Measurements from ENCODE around the gene SERTAD3. TPM values are rescaled to one million over a fixed set of nuclear protein-coding genes. Genes with fewer than 3 reads are reported as not detected.
"Not testable (repeated sequence)": the region's sequence is repeated elsewhere in the genome, so short reads cannot be mapped to it uniquely, and the experiment has no call there.

Gene SERTAD3
- polyA plus RNA-seq, 2 of the 4 experiments (the other 2 are of a cell fraction): 39.7 to 40.2 TPM

DNA sequence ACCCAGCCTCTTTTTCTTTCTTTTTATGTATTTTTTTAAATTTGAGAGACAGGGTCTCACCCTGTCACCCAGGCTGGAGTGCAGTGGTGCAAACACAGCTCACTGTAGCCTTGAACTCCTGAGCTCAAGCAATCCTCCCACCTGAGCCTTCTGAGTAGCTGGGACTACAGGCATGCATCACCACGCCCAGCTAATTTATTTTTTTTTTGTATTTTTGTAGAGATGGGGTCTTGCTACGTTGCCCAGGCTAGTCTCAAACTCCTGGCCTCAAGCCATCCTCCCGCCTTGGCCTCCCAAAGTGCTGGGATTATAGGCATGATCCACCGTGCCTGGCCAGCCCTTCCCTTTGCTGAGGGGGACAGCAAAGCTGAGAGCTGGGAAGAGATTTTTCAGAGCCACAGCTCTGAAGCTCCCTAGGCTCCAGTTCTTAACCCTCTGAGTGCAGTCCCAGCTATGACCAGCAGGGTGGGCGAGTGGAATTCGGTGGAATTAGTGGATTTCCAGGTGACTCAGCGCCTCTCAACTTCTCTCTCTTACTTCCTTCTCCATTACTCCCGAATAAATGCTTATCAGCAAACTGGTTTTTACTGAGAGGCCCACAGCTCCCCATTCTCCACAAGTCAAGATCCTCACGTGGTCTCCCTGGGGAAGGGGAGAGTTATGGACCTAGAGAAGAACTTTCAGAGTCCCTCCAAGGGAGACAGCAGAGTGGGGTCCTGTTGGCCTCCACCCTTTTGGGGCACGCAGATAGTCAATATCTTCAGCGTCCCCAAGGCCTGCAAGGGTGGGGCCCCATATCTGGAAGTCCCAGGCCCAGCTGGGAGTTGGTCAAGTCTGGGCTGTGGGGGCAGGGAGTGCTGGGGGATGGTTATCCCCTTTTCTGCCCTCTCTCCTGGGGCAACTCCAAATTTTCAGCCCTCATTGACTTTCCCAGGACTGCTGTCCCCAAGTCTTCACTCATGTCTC, 20.2 kb upstream of the SERTAD3 start (continued):
- no peak for TF ChIP-seq HOXB13 (CRISPR knock-in tag; IDR thresholded peaks at IDR 0.05; ENCODE audit: low read depth)
- 0 out of 4 replicates have a peak, but pooled peaks of 1 of the 2 experiments have one; percentile 15 for TF ChIP-seq CEBPB (IDR thresholded peaks at IDR 0.05)
- TF ChIP-seq, protein P1, sequence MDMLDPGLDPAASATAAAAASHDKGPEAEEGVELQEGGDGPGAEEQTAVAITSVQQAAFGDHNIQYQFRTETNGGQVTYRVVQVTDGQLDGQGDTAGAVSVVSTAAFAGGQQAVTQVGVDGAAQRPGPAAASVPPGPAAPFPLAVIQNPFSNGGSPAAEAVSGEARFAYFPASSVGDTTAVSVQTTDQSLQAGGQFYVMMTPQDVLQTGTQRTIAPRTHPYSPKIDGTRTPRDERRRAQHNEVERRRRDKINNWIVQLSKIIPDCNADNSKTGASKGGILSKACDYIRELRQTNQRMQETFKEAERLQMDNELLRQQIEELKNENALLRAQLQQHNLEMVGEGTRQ (IDR thresholded peaks at IDR 0.05): peak; percentile 61
- TF ChIP-seq SMC3 (IDR thresholded peaks at IDR 0.05): peak; percentile 84

DNA sequence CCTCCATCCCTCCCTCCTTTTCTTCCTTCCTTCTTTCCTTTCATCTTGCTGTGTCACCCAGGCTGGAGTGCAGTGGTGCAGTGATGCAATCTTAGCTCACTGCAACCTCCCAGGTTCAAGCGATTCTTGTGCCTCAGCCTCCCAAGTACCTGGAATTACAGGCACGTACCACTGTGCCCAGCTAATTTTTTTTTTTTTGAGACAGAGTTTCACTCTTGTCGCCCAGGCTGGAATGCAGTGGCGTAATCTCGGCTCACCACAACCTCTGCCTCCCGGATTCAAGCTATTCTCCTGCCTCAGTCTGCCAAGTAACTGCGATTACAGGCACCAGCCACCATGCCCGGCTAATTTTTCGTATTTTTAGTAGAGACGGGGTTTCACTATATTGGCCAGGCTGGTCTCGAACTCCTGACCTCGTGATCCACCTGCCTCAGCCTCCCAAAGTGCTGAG, 19.5 kb upstream of the SERTAD3 start:
- Histone ChIP-seq H3K4me1 (peaks cover 38% of the 10 kb centered on the region), H3K4me2 (peak overlapping the region; percentile 88), H3K4me3 (0 out of 3 replicates have a peak overlapping the region, but pooled peaks have one; percentile 9), H3K27ac (peak overlapping the region; percentile 86 to 89)
- not testable (repeated sequence) for H3K9me3 ChIP-seq; ATAC-seq; FAIRE-seq; TF ChIP-seq FOSL2 (IDR thresholded peaks at IDR 0.05)
- TF ChIP-seq CEBPB (IDR thresholded peaks at IDR 0.05) (peak; percentile 78 to 88; a peak in 3 of 4 replicates), MAFK (IDR thresholded peaks at IDR 0.05; ENCODE audit: partially characterized antibody) (peak; percentile 14), JUN (IDR thresholded peaks at IDR 0.05) (0 out of 5 replicates have a peak, but pooled peaks of 1 of the 2 experiments have one; percentile 22), FOSL2 (CRISPR knock-in tag; IDR thresholded peaks at IDR 0.05) (0 out of 2 replicates have a peak, but pooled peaks have one; percentile 10)
- ChIA-PET CTCF (interaction anchor here (0.6 to 46.6 kb wide), 67 partner anchors 10 to 516 kb away, joined by 3 to 950 read pairs (median 8); partner anchors contain the start of genes C19orf47, LTBP4, PRX and SERTAD1), POLR2A (interaction anchor here (0.6 to 5.3 kb wide), 15 partner anchors 10 to 901 kb away, joined by 3 to 68 read pairs (median 5); partner anchors contain the start of genes SERTAD1 and SERTAD3)
- 42% methylated on average over 12 of the region's 12 CpGs for WGBS (ENCODE audit: missing lambda C conversion rate)
- DNase-seq (ENCODE audit: low read depth in 1 of 2, low spot score in 1 of 2): peak in 1 of 2 experiments; percentile 78

DNA sequence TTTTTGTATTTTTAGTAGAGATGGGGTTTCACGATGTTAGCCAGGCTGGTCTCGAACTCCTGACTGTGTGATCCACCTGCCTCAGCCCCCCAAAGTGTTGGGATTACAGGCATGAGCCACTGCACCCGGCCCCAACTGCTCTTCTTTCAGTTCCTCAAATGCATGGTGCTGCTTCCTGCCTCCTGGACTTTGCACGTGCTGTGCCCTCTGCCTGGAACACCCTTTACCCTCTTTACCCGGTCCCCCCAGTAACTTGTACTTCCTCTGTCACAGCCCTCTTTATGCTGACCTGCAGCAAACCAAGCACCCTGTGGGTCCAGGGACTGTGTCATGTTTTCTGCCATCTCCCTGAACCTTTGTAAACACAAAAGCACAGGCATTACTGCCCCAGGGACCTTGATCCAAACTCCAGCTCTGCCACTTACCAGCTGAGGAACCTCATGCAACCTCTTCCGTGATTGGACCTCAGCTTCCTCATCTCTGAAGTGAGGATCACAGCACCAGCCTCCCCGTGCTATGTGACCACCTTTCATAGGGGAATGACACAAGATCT, 17.6 kb upstream of the SERTAD3 start:
- TF ChIP-seq MAFK (IDR thresholded peaks at IDR 0.05; ENCODE audit: partially characterized antibody) (peak; percentile 25), GATA3 (IDR thresholded peaks at IDR 0.05; ENCODE audit: borderline replicate concordance) (no peak), RNF2 (IDR thresholded peaks at IDR 0.05; ENCODE audit: borderline replicate concordance, low read depth) (no peak)
- CTCF ChIA-PET: interaction anchor here (0.7 to 46.6 kb wide), 16 partner anchors 8 to 181 kb away, joined by 3 to 950 read pairs (median 32); partner anchors contain the start of genes LTBP4, PRX and SERTAD1
- 74% methylated on average over 7 of the region's 7 CpGs for WGBS (ENCODE audit: missing lambda C conversion rate)
- POLR2A ChIA-PET: interaction anchor here (0.7 to 5.3 kb wide), 3 partner anchors 19 to 114 kb away, joined by 3 to 68 read pairs (median 52); partner anchors contain the start of genes C19orf47, SERTAD1 and SERTAD3
- DNase-seq (ENCODE audit: low read depth in 1 of 2, low spot score in 1 of 2) (peak in 1 of 2 experiments; percentile 58), ATAC-seq (no peak), FAIRE-seq (no peak)
- no peak overlapping the region for H3K4me3 ChIP-seq
- H3K4me1 ChIP-seq: peaks cover 37% of the 10 kb centered on the region
- H3K4me2 ChIP-seq: no peak overlapping the region
- H3K9me3 ChIP-seq: no peaks in the 10 kb centered on the region
- H3K27ac ChIP-seq: peak overlapping the region in 1 of 2 experiments; percentile 27; a peak in 2 of 6 replicates

DNA sequence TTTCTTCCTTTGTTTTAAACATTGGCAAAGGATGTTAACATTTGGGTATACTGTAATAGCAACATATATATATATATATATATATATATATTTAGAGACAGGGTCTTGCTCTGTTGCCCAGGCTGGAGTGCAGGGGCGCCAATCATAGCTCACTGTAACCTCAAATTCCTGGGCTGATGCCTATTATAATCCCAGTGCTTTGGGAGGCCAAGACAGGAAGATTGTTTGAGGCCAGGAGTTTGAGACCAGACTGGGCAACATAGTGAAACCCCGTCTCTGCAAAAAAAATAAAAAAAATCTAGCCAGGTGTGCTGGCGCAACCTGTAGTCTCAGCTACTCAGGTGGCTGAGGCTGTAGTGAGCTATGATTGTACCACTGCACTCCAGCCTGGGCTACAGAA, 16.1 kb upstream of the SERTAD3 start:
- peaks cover 29% of the 10 kb centered on the region for H3K4me1 ChIP-seq
- ChIA-PET CTCF (interaction anchor here (0.8 to 46.6 kb wide), 6 partner anchors 6 to 175 kb away, joined by 3 to 950 read pairs (median 4); partner anchors contain the start of genes PRX and SERTAD1), POLR2A (interaction anchor here (0.6 kb wide), 1 partner anchor 270 kb away, joined by 3 read pairs; no protein-coding TSS in a partner anchor)
- WGBS (ENCODE audit: missing lambda C conversion rate): 95% methylated on average over 3 of the region's 3 CpGs
- ATAC-seq (no peak), DNase-seq (ENCODE audit: low read depth in 1 of 2, low spot score in 1 of 2) (no peak), FAIRE-seq (no peak)
- no peak overlapping the region for H3K4me3 ChIP-seq
- no peak for TF ChIP-seq HOXA7 (CRISPR knock-in tag; IDR thresholded peaks at IDR 0.05)
- no peak for TF ChIP-seq MAFK (IDR thresholded peaks at IDR 0.05; ENCODE audit: partially characterized antibody)
- no peak for TF ChIP-seq TFCP2L1 (CRISPR knock-in tag; IDR thresholded peaks at IDR 0.05)
- TF ChIP-seq NR3C1 (IDR thresholded peaks at IDR 0.05): no peak
- no peak for TF ChIP-seq ESRRA (IDR thresholded peaks at IDR 0.05; ENCODE audit: borderline replicate concordance, low read length)
- TF ChIP-seq JUNB (IDR thresholded peaks at IDR 0.05): no peak
- no peak for TF ChIP-seq ZNF302 (CRISPR knock-in tag; IDR thresholded peaks at IDR 0.05)
- TF ChIP-seq, protein P2, sequence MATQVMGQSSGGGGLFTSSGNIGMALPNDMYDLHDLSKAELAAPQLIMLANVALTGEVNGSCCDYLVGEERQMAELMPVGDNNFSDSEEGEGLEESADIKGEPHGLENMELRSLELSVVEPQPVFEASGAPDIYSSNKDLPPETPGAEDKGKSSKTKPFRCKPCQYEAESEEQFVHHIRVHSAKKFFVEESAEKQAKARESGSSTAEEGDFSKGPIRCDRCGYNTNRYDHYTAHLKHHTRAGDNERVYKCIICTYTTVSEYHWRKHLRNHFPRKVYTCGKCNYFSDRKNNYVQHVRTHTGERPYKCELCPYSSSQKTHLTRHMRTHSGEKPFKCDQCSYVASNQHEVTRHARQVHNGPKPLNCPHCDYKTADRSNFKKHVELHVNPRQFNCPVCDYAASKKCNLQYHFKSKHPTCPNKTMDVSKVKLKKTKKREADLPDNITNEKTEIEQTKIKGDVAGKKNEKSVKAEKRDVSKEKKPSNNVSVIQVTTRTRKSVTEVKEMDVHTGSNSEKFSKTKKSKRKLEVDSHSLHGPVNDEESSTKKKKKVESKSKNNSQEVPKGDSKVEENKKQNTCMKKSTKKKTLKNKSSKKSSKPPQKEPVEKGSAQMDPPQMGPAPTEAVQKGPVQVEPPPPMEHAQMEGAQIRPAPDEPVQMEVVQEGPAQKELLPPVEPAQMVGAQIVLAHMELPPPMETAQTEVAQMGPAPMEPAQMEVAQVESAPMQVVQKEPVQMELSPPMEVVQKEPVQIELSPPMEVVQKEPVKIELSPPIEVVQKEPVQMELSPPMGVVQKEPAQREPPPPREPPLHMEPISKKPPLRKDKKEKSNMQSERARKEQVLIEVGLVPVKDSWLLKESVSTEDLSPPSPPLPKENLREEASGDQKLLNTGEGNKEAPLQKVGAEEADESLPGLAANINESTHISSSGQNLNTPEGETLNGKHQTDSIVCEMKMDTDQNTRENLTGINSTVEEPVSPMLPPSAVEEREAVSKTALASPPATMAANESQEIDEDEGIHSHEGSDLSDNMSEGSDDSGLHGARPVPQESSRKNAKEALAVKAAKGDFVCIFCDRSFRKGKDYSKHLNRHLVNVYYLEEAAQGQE (IDR thresholded peaks at IDR 0.05): no peak
- no peaks in the 10 kb centered on the region for H3K9me3 ChIP-seq
- H3K27ac ChIP-seq: no peak overlapping the region
- H3K4me2 ChIP-seq: no peak overlapping the region

Data from A549 (cell line).